Occipital lobe (tissue), 2 donors: Measurements from ENCODE around the gene NCF4. TPM values are rescaled to one million over a fixed set of nuclear protein-coding genes. Genes with fewer than 3 reads are reported as not detected.

Experiments
- DNase-seq: peaks from one replicate; lab custom pipeline; 2025; lab: John Stamatoyannopoulos, UW
- total RNA-seq: library from RNA; depleted of rRNA; stranded (reverse); fragments of >200 nt; gene quantifications from one replicate; pipeline ENCODE4 v1.2.3, GENCODE V29; 2014

NCF4 gene
- total RNA-seq, 1 donor from 2014 or later, result 2.5 TPM

DNA sequence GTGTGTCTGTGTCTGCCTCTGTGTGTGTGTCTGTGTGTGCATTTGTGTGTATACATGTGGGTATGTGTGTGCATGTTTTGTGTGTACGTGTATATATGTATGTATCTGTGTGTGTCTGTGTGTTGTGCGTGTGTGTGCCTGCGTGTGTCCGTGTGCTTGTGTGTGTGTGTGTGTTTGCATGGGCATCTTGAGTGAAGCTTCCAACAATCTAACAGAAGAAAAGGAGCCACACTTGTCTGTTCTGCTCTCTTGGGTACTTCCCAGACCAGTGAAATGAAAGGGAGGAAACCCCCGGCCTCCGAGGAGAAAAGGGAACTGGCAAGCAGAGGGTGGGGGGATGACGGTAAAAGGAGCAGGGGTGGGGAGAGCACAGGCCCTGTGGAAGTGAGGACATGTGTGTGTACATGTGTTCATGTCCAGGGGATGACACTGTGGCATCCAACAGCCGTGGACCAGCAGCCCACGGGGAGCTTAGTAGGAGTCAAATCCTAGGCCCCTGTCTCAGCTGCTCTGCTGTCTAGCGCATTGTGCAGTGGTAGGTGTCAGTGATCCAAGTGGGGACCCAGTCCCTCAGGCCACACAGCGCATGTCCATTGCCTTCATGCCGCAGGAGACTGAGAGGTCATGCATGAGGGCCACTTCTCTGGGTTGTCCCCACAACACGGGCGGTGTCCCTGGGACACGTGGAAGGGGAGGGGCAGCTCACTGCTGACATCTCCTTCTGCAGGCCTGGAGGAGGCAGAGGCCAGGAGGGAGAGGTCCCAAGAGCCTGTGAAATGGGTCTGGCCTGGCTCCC, 60.7 kb downstream of the NCF4 start:
- DNase-seq, result no peak

GRCh38 chr22:36922105-36922608, 61.4 kb downstream of the NCF4 start:
- DNase-seq, result no peak

GRCh38 chr22:36922711-36923110, 61.9 kb downstream of the NCF4 start:
- DNase-seq, result no peak

GRCh38 chr22:36923131-36923788, 62.5 kb downstream of the NCF4 start:
- no peak for DNase-seq

DNA sequence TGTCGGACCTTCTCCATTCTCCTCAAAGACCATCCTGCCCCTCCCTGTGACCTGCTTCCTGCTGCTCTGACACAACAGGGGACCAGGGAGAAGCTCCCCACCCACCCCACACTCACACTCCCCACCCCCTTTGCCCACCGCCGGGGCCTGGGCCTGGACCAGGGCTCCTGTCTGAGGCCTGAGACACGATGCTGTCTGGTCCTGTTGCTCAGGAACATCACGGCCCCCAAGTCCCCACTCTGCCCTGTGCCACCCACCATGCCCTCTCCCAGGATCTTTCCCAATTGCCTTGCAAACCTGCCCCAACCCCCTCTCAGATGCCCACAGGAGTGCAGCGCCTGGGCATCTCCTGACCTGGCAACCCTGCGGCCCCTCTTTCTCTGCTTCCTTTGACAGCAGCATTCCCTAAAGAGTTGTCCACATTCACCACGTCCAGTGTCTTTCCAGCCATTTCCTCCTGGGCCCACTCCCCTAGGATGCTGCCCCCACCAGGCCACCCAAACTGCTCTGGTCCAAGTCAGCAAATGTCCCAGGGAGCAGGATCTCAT, 63.4 kb downstream of the NCF4 start:
- DNase-seq, result no peak

- no peak for DNase-seq
Observed at GRCh38 chr22:36925388-36926290, 64.8 kb downstream of the NCF4 start.

- no peak for DNase-seq
Observed at GRCh38 chr22:36926309-36926708, 65.5 kb downstream of the NCF4 start.

DNA sequence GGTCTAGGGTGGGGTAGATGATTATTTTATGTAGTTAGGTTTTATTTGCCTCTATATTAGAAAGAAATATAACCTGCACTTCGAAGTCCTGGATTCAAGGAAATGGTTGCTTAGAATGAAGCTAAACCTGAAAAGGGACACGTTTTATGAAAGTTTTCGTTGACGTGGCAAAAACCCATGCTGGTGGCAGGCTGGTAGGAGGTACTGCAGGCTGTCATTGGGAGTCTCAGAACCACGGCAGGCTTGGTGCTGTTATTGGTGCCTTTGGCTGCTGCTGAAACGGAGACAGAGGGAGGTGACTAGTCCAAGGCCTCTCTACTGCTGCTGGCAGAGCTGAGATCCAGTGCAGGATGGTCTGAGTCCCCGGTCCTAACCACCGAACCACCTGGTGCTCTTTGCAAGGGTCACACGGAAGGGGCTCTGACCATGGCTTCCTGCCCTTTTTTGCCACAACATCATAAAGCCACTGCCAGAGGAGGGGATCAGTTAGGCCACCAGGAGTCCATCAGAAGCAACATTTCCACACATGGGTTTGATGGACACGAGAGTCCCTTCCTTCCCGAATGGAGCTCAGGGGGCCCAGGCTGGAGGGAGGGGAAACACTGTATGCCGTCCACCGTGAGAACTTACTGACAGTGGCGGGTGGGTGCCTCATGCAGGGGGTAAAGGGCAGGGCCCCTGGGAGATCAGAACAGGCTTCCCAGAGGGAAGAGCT, 66.1 kb downstream of the NCF4 start:
- DNase-seq, result no peak

Other genes with a start within 250 kb of the NCF4 start
- gene CACNG2, start 157.3 kb upstream of the NCF4 start, total RNA-seq, result 3.1 TPM
- gene IFT27, start 84.9 kb upstream of the NCF4 start, total RNA-seq, result 16.4 TPM
- 0.62 TPM for gene PVALB, start 44.0 kb upstream of the NCF4 start, total RNA-seq
- gene CSF2RB, start 52.6 kb downstream of the NCF4 start, total RNA-seq, result 0.62 TPM
- 5.5 TPM for gene TST, start 158.4 kb downstream of the NCF4 start, total RNA-seq
- 28.1 TPM for gene MPST, start 158.7 kb downstream of the NCF4 start, total RNA-seq
- 22.6 TPM for gene KCTD17, start 190.7 kb downstream of the NCF4 start, total RNA-seq
- not detected for gene TMPRSS6, start 248.7 kb downstream of the NCF4 start, total RNA-seq